IPS DF 4.7 (cell line): ENCODE results near the gene ARHGAP26.

ENCODE experiments used
- DNase-seq: peaks from one replicate; pipeline ENCODE4 v3.0.0-alpha.2; 2013; ENCODE audit warnings: low spot score; ENCODE audit errors: extremely low read depth

The ARHGAP26 gene

GRCh38 chr5:143155455-143155854, 385.3 kb downstream of the ARHGAP26 start:
- DNase-seq, result no peak

- DNase-seq, result no peak
These were observed 385.9 kb downstream of the ARHGAP26 start for GRCh38 chr5:143156086-143156485.

- DNase-seq, result no peak
These were observed 386.4 kb downstream of the ARHGAP26 start for GRCh38 chr5:143156572-143156971.

- DNase-seq, result no peak
These were observed 388.9 kb downstream of the ARHGAP26 start for GRCh38 chr5:143159031-143159430.

- DNase-seq, result no peak
These were observed 391.8 kb downstream of the ARHGAP26 start for GRCh38 chr5:143161885-143162540.

- DNase-seq, result no peak
These were observed 392.6 kb downstream of the ARHGAP26 start for GRCh38 chr5:143162810-143163209.

GRCh38 chr5:143164557-143164956, 394.4 kb downstream of the ARHGAP26 start:
- DNase-seq, result no peak

GRCh38 chr5:143165049-143165880, 395.1 kb downstream of the ARHGAP26 start:
- no peak for DNase-seq

GRCh38 chr5:143166090-143166489, 395.9 kb downstream of the ARHGAP26 start:
- DNase-seq, result no peak

GRCh38 chr5:143166661-143167420, 396.7 kb downstream of the ARHGAP26 start:
- DNase-seq, result no peak

- DNase-seq, result no peak
These were observed 398.1 kb downstream of the ARHGAP26 start for GRCh38 chr5:143168171-143168741.

- DNase-seq, result no peak
These were observed 399.0 kb downstream of the ARHGAP26 start for GRCh38 chr5:143168921-143169810.

- DNase-seq, result no peak
These were observed 399.9 kb downstream of the ARHGAP26 start for GRCh38 chr5:143170104-143170503.

GRCh38 chr5:143170977-143171376, 400.8 kb downstream of the ARHGAP26 start:
- DNase-seq, result no peak

- no peak for DNase-seq
These were observed 402.6 kb downstream of the ARHGAP26 start for GRCh38 chr5:143172739-143173138.

- DNase-seq, result no peak
These were observed 403.1 kb downstream of the ARHGAP26 start for GRCh38 chr5:143173139-143173889.

- DNase-seq, result no peak
These were observed 404.7 kb downstream of the ARHGAP26 start for GRCh38 chr5:143174714-143175398.

GRCh38 chr5:143176048-143176447, 405.9 kb downstream of the ARHGAP26 start:
- no peak for DNase-seq

GRCh38 chr5:143177263-143177983, 407.2 kb downstream of the ARHGAP26 start:
- DNase-seq, result no peak
